H1 (cell line): ENCODE results near the gene AK5.

ENCODE experiments used
- CHD2 ChIP-seq: IDR thresholded peaks from 2 replicates; pipeline ENCODE4 v1.6.1; 2012; ENCODE audit warnings: low read length, improper control_type of control experiment
- EGR1 ChIP-seq: IDR thresholded peaks from 2 replicates; pipeline ENCODE4 v1.6.1; 2011; ENCODE audit warnings: low read depth, low read length, borderline replicate concordance
- EP300 ChIP-seq, 2 experiments: IDR thresholded peaks; 1 replicate in 1 of 2; 2 replicates in 1 of 2; pipeline ENCODE4 v1.6.1; 2011 to 2012; ENCODE audit warnings: low read depth in 2 of 2, low read length in 2 of 2, mild to moderate bottlenecking in 2 of 2, borderline replicate concordance in 1 of 2, inconsistent platforms in 1 of 2, moderate library complexity in 1 of 2
- GTF2F1 ChIP-seq: IDR thresholded peaks from 2 replicates; pipeline ENCODE4 v1.6.1; 2012; ENCODE audit warnings: low read depth, low read length, improper control_type of control experiment, borderline replicate concordance
- MAFK ChIP-seq: IDR thresholded peaks from 2 replicates; pipeline ENCODE4 v1.6.1; 2012; ENCODE audit warnings: low read depth, mild to moderate bottlenecking, improper control_type of control experiment, low read length
- NRF1 ChIP-seq: IDR thresholded peaks from 2 replicates; pipeline ENCODE4 v1.6.1; 2011; ENCODE audit warnings: mild to moderate bottlenecking, low read depth, low read length, improper control_type of control experiment
- POLR2A ChIP-seq, 2 experiments: IDR thresholded peaks; 1 replicate in 1 of 2; 2 replicates in 1 of 2; pipeline ENCODE4 v1.6.1; 2011; ENCODE audit warnings: low read depth in 2 of 2, low read length in 2 of 2, mild to moderate bottlenecking in 2 of 2; ENCODE audit errors: control extremely low read depth in 1 of 2
- SRF ChIP-seq: IDR thresholded peaks from 2 replicates; pipeline ENCODE4 v1.6.1; 2011; ENCODE audit warnings: mild to moderate bottlenecking, low read depth, low read length, moderate library complexity
- TCF12 ChIP-seq: IDR thresholded peaks from 2 replicates; pipeline ENCODE4 v1.6.1; 2011; ENCODE audit warnings: low read depth, mild to moderate bottlenecking, low read length
- TF ChIP-seq, protein P1 (sequence below), 3 experiments: IDR thresholded peaks; 1 replicate in 2 of 3; 2 replicates in 1 of 3; pipeline versions ENCODE4 v1.5.1 to v1.6.1; 2011; ENCODE audit warnings: low read length in 3 of 3, mild to moderate bottlenecking in 3 of 3, inconsistent platforms in 2 of 3, low read depth in 1 of 3, moderate library complexity in 1 of 3; ENCODE audit not compliant: insufficient read depth in 1 of 3; ENCODE audit errors: control extremely low read depth in 1 of 3
- TF ChIP-seq, protein P2 (sequence below): IDR thresholded peaks from 2 replicates; pipeline ENCODE4 v1.6.1; 2011; ENCODE audit warnings: low read length, improper control_type of control experiment

DNA sequence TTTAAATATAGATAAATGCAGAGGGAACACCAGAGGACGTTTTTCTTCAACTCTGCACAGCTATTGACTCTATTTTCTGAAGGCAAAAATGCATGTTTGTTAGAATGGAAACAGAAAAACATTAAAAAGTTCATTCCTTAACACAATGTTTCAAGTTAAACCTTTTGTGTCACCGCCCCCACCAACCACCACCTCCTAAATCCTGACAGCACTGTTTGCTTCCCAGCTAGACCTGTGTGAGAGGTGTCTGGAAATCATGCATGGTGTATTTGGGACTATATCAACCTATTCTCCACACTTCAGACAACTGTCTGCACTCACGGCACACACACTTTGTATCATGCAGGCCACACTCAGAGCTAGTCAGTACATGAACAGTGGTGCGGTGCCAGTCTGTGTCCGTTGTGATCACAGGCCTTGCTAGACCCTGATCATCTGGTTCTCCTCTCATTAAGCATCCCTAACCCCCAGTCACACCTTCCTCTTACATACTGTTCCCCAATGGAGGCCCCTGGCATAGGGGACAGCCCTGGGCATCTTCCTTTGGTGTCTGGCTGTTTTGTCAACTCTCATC is 276.9 kb downstream of the AK5 start:
- TF ChIP-seq POLR2A (IDR thresholded peaks at IDR 0.05; ENCODE audit: control extremely low read depth in 1 of 2, low read depth in 2 of 2, low read length in 2 of 2) (0 out of 3 replicates have a peak, but pooled peaks of 1 of the 2 experiments have one; percentile 27), NRF1 (no peak), TCF12 (no peak), GTF2F1 (no peak), EGR1 (no peak), SRF (no peak), CHD2 (no peak), MAFK (no peak), EP300 (IDR thresholded peaks at IDR 0.05; ENCODE audit: borderline replicate concordance in 1 of 2, low read depth in 2 of 2, low read length in 2 of 2) (no peak)
- TF ChIP-seq, protein P1, sequence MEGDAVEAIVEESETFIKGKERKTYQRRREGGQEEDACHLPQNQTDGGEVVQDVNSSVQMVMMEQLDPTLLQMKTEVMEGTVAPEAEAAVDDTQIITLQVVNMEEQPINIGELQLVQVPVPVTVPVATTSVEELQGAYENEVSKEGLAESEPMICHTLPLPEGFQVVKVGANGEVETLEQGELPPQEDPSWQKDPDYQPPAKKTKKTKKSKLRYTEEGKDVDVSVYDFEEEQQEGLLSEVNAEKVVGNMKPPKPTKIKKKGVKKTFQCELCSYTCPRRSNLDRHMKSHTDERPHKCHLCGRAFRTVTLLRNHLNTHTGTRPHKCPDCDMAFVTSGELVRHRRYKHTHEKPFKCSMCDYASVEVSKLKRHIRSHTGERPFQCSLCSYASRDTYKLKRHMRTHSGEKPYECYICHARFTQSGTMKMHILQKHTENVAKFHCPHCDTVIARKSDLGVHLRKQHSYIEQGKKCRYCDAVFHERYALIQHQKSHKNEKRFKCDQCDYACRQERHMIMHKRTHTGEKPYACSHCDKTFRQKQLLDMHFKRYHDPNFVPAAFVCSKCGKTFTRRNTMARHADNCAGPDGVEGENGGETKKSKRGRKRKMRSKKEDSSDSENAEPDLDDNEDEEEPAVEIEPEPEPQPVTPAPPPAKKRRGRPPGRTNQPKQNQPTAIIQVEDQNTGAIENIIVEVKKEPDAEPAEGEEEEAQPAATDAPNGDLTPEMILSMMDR (IDR thresholded peaks at IDR 0.05; ENCODE audit: control extremely low read depth in 1 of 3, insufficient read depth in 1 of 3, low read depth in 1 of 3, low read length in 3 of 3), result no peak
- TF ChIP-seq, protein P2, sequence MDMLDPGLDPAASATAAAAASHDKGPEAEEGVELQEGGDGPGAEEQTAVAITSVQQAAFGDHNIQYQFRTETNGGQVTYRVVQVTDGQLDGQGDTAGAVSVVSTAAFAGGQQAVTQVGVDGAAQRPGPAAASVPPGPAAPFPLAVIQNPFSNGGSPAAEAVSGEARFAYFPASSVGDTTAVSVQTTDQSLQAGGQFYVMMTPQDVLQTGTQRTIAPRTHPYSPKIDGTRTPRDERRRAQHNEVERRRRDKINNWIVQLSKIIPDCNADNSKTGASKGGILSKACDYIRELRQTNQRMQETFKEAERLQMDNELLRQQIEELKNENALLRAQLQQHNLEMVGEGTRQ, result no peak
